Panc1 (cell line): Measurements from ENCODE around the gene PBX2. TPM values are rescaled to one million over a fixed set of nuclear protein-coding genes. Genes with fewer than 3 reads are reported as not detected.

Experiments used
- ATAC-seq: fragments of 200-7000 bp; cut with Tn5 transposase; 2 replicates; pipeline ENCODE4 v1.9.1; 2020; ENCODE audit warnings: mild to moderate bottlenecking, moderate library complexity
- BruUV-seq: library from RNA; stranded (reverse); fragments of 400-500 nt; replicated peaks from 2 replicates; lab custom pipeline; 2021; lab: Mats Ljungman, UMichigan
- CTCF ChIA-PET: fragments of 300-600 bp; sonication (Branson Sonifier 250); formaldehyde crosslinking; loops from one replicate; lab custom pipeline; 2022; ENCODE audit warnings: antibody characterized with exemption; lab: Charles Lee
- POLR2A ChIA-PET: fragments of 300-600 bp; sonication (Branson Sonifier 250); formaldehyde crosslinking; loops from one replicate; lab custom pipeline; 2022; ENCODE audit warnings: antibody characterized with exemption; lab: Charles Lee
- DNase-seq: peaks from one replicate; pipeline ENCODE4 v3.0.0-alpha.2; 2010; ENCODE audit warnings: low read depth, low spot score
- H3K27ac ChIP-seq: 2 replicates; pipeline ENCODE4 v1.5.1; 2011; ENCODE audit warnings: mild to moderate bottlenecking, low read length, inconsistent platforms
- H3K27me3 ChIP-seq: fragments of 200-500 bp; sonication (Bioruptor generic); 2 replicates; pipeline ENCODE4 v1.6.0; 2014; ENCODE audit warnings: low read length, inconsistent platforms; ENCODE audit not compliant: control insufficient read depth, insufficient read depth
- H3K36me3 ChIP-seq: fragments of 200-500 bp; sonication (Bioruptor generic); 2 replicates; pipeline ENCODE4 v1.5.1; 2014; ENCODE audit warnings: inconsistent platforms, mild to moderate bottlenecking, low read length, moderate library complexity; ENCODE audit not compliant: control insufficient read depth, insufficient read depth
- H3K4me1 ChIP-seq: 2 replicates; pipeline ENCODE4 v1.5.1; 2011; ENCODE audit warnings: inconsistent platforms, mild to moderate bottlenecking, low read length, moderate library complexity; ENCODE audit not compliant: control insufficient read depth, insufficient read depth
- H3K4me3 ChIP-seq, 2 experiments: 2 replicates each; pipeline ENCODE4 v1.5.1; 2011 to 2012; ENCODE audit warnings: low read depth in 2 of 2, low read length in 2 of 2, mild to moderate bottlenecking in 2 of 2, inconsistent platforms in 1 of 2, moderate library complexity in 1 of 2
- H3K9me3 ChIP-seq: fragments of 200-500 bp; sonication (Bioruptor generic); 2 replicates; pipeline ENCODE4 v1.5.1; 2014; ENCODE audit warnings: low read depth, mild to moderate bottlenecking, inconsistent platforms, low read length, moderate library complexity; ENCODE audit not compliant: control insufficient read depth, insufficient read depth
- CTCF ChIP-seq: fragments of 450-650 bp; IDR thresholded peaks from 2 replicates; pipeline ENCODE4 v1.5.1; 2017; ENCODE audit warnings: mild to moderate bottlenecking
- POLR2AphosphoS5 ChIP-seq: IDR thresholded peaks from 2 replicates; pipeline ENCODE4 v1.6.1; 2012; ENCODE audit warnings: mild to moderate bottlenecking, low read depth, low read length, moderate library complexity
- REST ChIP-seq, 2 experiments: IDR thresholded peaks; 2 replicates each; pipeline ENCODE4 v1.6.1; 2011 to 2012; ENCODE audit warnings: low read depth in 2 of 2, control low read depth in 1 of 2, low read length in 1 of 2, mild to moderate bottlenecking in 1 of 2, moderate library complexity in 1 of 2; ENCODE audit not compliant: insufficient read depth in 1 of 2
- SIN3A ChIP-seq: IDR thresholded peaks from 2 replicates; pipeline ENCODE4 v1.6.1; 2012; ENCODE audit warnings: low read depth, mild to moderate bottlenecking, low read length, moderate library complexity, borderline replicate concordance; ENCODE audit not compliant: insufficient read depth
- TCF7L2 ChIP-seq: IDR thresholded peaks from 2 replicates; pipeline ENCODE4 v1.6.1; 2011; ENCODE audit warnings: mild to moderate bottlenecking, low read depth, low read length, inconsistent platforms
- in situ Hi-C: cut with HindIII; loops from 2 replicates; pipeline ENCODE4 v1.10.0; 2016; ENCODE audit warnings: low sequenced_read_pairs, low pct_unique_long_range_greater_than_20kb
- intact Hi-C: fragments of 100-400 bp; cut with micrococcal nuclease; formaldehyde crosslinking; loops from one replicate; pipeline ENCODE4 v1.10.0; 2022; ENCODE audit not compliant: unreplicated experiment
- total RNA-seq: library from RNA; stranded (reverse); gene quantifications from one replicate; pipeline ENCODE4 v1.2.1, GENCODE V29; 2021; ENCODE audit not compliant: unreplicated experiment

PBX2 gene
- total RNA-seq, 1 experiment from 2014 or later, result 76.2 TPM

GRCh38 chr6:32214126-32214525 lies 24.1 kb upstream of the PBX2 start:
- DNase-seq, result no peak
- ChIA-PET CTCF (no interaction called here), POLR2A (no interaction called here)
- no TSS peak for BruUV-seq
- no peak overlapping the region for H3K4me3 ChIP-seq
- intact Hi-C loops (no loop called here), in situ Hi-C loops (no loop called here)
- H3K27ac ChIP-seq, result no peak overlapping the region
- no peaks in the 10 kb centered on the region for H3K4me1 ChIP-seq
- no peaks in the 10 kb centered on the region for H3K27me3 ChIP-seq
- H3K36me3 ChIP-seq, result no peaks in the 10 kb centered on the region
- TF ChIP-seq CTCF (no peak), SIN3A (no peak), POLR2AphosphoS5 (no peak), TCF7L2 (no peak), REST (IDR thresholded peaks at IDR 0.05; ENCODE audit: insufficient read depth in 1 of 2, low read depth in 2 of 2, low read length in 1 of 2) (no peak)
- no peaks in the 10 kb centered on the region for H3K9me3 ChIP-seq
- ATAC-seq, result no peak

GRCh38 chr6:32213649-32214048 lies 23.6 kb upstream of the PBX2 start:
- ChIA-PET POLR2A (no interaction called here), CTCF (interaction anchor here (0.5 kb wide), 1 partner anchor 972 kb away, joined by 4 read pairs; no protein-coding TSS in a partner anchor)
- Histone ChIP-seq H3K4me3 (no peak overlapping the region), H3K9me3 (no peaks in the 10 kb centered on the region), H3K27ac (no peak overlapping the region), H3K36me3 (no peaks in the 10 kb centered on the region), H3K4me1 (no peaks in the 10 kb centered on the region), H3K27me3 (no peaks in the 10 kb centered on the region)
- intact Hi-C loops, result no loop called here
- TF ChIP-seq CTCF (no peak), TCF7L2 (no peak), REST (IDR thresholded peaks at IDR 0.05; ENCODE audit: insufficient read depth in 1 of 2, low read depth in 2 of 2, low read length in 1 of 2) (no peak), SIN3A (no peak), POLR2AphosphoS5 (no peak)
- BruUV-seq, result no TSS peak
- in situ Hi-C loops, result no loop called here
- DNase-seq (no peak), ATAC-seq (no peak)
